ENCODE results near the gene SLC35A3.
"Not testable (repeated sequence)": the region's sequence is repeated elsewhere in the genome, so short reads cannot be mapped to it uniquely, and the experiment has no call there.

The SLC35A3 gene

GRCh38 chr1:100038660-100039287 lies 69.0 kb downstream of the SLC35A3 start:
- no peak for DNase-seq (ENCODE audit: extremely low read depth, low read depth)
- TF ChIP-seq CTCF (IDR thresholded peaks at IDR 0.05; ENCODE audit: low read depth, low read length, missing control alignments), result no peak

GRCh38 chr1:100039591-100039990 lies 69.8 kb downstream of the SLC35A3 start:
- no peak for TF ChIP-seq CTCF (IDR thresholded peaks at IDR 0.05; ENCODE audit: low read depth, low read length, missing control alignments)
- H3K4me3 ChIP-seq (replicated peaks; ENCODE audit: low read depth, low read length), result peak overlapping the region; percentile 66
- DNase-seq (ENCODE audit: extremely low read depth, low read depth), result no peak

More at GRCh38 chr1:100038660-100039287, 69.0 kb downstream of the SLC35A3 start:
- peak overlapping the region; percentile 66 for H3K4me3 ChIP-seq (replicated peaks; ENCODE audit: low read depth, low read length)

GRCh38 chr1:100045206-100045605 lies 75.4 kb downstream of the SLC35A3 start:
- no peak for TF ChIP-seq CTCF (IDR thresholded peaks at IDR 0.05; ENCODE audit: low read depth, low read length, missing control alignments)
- H3K4me3 ChIP-seq (replicated peaks; ENCODE audit: low read depth, low read length), result no peak overlapping the region
- DNase-seq (ENCODE audit: extremely low read depth, low read depth), result no peak

- H3K4me3 ChIP-seq (replicated peaks; ENCODE audit: low read depth, low read length), result not testable (repeated sequence)
Observed at GRCh38 chr1:100047235-100047708, 77.5 kb downstream of the SLC35A3 start.

GRCh38 chr1:100050139-100050538 lies 80.3 kb downstream of the SLC35A3 start:
- no peak overlapping the region for H3K4me3 ChIP-seq (replicated peaks; ENCODE audit: low read depth, low read length)
- no peak for DNase-seq (ENCODE audit: extremely low read depth, low read depth)
- TF ChIP-seq CTCF (IDR thresholded peaks at IDR 0.05; ENCODE audit: low read depth, low read length, missing control alignments), result no peak

More at GRCh38 chr1:100047235-100047708, 77.5 kb downstream of the SLC35A3 start:
- DNase-seq (ENCODE audit: extremely low read depth, low read depth), result not testable (repeated sequence)

- no peak for DNase-seq (ENCODE audit: extremely low read depth, low read depth)
- no peak for TF ChIP-seq CTCF (IDR thresholded peaks at IDR 0.05; ENCODE audit: low read depth, low read length, missing control alignments)
- H3K4me3 ChIP-seq (replicated peaks; ENCODE audit: low read depth, low read length), result no peak overlapping the region
Observed at GRCh38 chr1:100051401-100051800, 81.6 kb downstream of the SLC35A3 start.

GRCh38 chr1:100051893-100052292 lies 82.1 kb downstream of the SLC35A3 start:
- DNase-seq (ENCODE audit: extremely low read depth, low read depth), result no peak
- TF ChIP-seq CTCF (IDR thresholded peaks at IDR 0.05; ENCODE audit: low read depth, low read length, missing control alignments), result no peak
- H3K4me3 ChIP-seq (replicated peaks; ENCODE audit: low read depth, low read length), result no peak overlapping the region
